22Rv1 (cell line): Measurements from ENCODE around the gene SLC22A13.

Source experiments
- ZFX ChIP-seq: fragments of 450-650 bp; IDR thresholded peaks from 2 replicates; pipeline ENCODE4 v1.6.1; 2017; ENCODE audit warnings: antibody characterized with exemption, borderline replicate concordance
- TF ChIP-seq, protein P1 (sequence below): fragments of 450-650 bp; IDR thresholded peaks from 2 replicates; pipeline ENCODE4 v1.5.1; 2017; ENCODE audit warnings: mild to moderate bottlenecking

DNA sequence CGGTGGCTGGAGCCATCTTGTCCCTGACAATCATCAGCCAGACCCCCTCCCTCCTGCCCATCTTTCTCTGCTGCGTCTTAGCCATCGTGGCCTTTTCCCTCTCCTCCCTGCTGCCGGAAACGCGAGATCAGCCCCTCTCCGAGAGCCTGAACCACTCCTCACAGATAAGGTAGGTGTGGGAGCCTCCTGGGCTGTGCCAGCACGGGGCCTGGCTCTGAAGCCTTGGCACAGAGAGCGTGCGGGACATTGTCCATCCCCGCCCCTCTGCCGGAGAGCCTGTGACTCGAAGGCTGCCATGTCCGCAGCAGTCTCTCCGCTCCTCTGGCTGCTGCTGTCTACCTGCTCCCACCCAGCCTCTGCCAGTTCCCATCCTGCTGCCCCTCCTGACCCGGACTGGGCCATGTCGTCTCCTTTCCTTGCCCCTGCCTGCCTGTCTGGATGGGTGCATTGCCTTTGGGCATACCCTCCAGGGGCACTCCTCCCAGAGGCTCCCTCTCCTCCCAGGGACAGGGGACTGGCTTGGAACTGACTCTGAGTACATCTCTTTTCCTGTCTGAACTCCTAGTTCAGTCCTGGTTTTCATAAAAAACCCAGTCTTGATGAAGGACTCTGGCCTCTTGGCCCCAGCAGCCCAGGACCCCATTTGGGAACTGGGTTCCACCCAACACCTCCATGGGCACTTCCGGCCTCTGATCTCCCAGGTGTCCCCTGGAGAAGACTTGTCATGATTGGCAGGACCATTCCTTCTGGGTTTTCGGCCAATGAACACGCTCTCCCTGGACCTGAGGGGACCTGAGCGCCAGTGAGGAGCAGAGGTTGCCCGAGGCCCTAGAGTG is 51.0 kb downstream of the SLC22A13 start:
- TF ChIP-seq, protein P1, sequence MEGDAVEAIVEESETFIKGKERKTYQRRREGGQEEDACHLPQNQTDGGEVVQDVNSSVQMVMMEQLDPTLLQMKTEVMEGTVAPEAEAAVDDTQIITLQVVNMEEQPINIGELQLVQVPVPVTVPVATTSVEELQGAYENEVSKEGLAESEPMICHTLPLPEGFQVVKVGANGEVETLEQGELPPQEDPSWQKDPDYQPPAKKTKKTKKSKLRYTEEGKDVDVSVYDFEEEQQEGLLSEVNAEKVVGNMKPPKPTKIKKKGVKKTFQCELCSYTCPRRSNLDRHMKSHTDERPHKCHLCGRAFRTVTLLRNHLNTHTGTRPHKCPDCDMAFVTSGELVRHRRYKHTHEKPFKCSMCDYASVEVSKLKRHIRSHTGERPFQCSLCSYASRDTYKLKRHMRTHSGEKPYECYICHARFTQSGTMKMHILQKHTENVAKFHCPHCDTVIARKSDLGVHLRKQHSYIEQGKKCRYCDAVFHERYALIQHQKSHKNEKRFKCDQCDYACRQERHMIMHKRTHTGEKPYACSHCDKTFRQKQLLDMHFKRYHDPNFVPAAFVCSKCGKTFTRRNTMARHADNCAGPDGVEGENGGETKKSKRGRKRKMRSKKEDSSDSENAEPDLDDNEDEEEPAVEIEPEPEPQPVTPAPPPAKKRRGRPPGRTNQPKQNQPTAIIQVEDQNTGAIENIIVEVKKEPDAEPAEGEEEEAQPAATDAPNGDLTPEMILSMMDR: no peak
- TF ChIP-seq ZFX: no peak
